Suppressor macrophage treated with lipopolysaccharide for 1 hour (primary cell): ENCODE data around the gene SGSM2.

Source experiments
- DNase-seq, 3 donors: peaks; one replicate each; pipeline ENCODE4 v3.0.0-alpha.2; 2020 to 2022

SGSM2 gene

GRCh38 chr17:2337544-2338314 lies 428 bp downstream of the SGSM2 start:
- DNase-seq = peak; percentile 63 to 83 (median 69)

GRCh38 chr17:2338315-2338657 lies 985 bp downstream of the SGSM2 start:
- DNase-seq = peak; percentile 29 to 41 (median 36)

- DNase-seq = no peak
Observed at GRCh38 chr17:2343421-2343820, 6.1 kb downstream of the SGSM2 start.

- no peak for DNase-seq
Observed at GRCh38 chr17:2344528-2344927, 7.2 kb downstream of the SGSM2 start.

- no peak for DNase-seq
Observed at GRCh38 chr17:2346475-2346874, 9.2 kb downstream of the SGSM2 start.

- no peak for DNase-seq
Observed at GRCh38 chr17:2347805-2348685, 10.7 kb downstream of the SGSM2 start.

- no peak for DNase-seq
Observed at GRCh38 chr17:2351269-2351668, 14.0 kb downstream of the SGSM2 start.

GRCh38 chr17:2354311-2354710 lies 17.0 kb downstream of the SGSM2 start:
- no peak for DNase-seq

GRCh38 chr17:2357237-2357636 lies 19.9 kb downstream of the SGSM2 start:
- DNase-seq = no peak

- DNase-seq = no peak
Observed at GRCh38 chr17:2357931-2358434, 20.7 kb downstream of the SGSM2 start.

- DNase-seq = no peak
Observed at GRCh38 chr17:2361010-2361760, 23.9 kb downstream of the SGSM2 start.

- no peak for DNase-seq
Observed at GRCh38 chr17:2362016-2362415, 24.7 kb downstream of the SGSM2 start.

GRCh38 chr17:2362416-2362815 lies 25.1 kb downstream of the SGSM2 start:
- no peak for DNase-seq

- DNase-seq = no peak
Observed at GRCh38 chr17:2362881-2363280, 25.6 kb downstream of the SGSM2 start.

GRCh38 chr17:2363318-2363717 lies 26.0 kb downstream of the SGSM2 start:
- DNase-seq = no peak

- no peak for DNase-seq
Observed at GRCh38 chr17:2363851-2364762, 26.8 kb downstream of the SGSM2 start.

GRCh38 chr17:2364763-2365116 lies 27.4 kb downstream of the SGSM2 start:
- no peak for DNase-seq

GRCh38 chr17:2365132-2365531 lies 27.8 kb downstream of the SGSM2 start:
- no peak for DNase-seq

GRCh38 chr17:2366747-2367494 lies 29.6 kb downstream of the SGSM2 start:
- no peak for DNase-seq

- DNase-seq = no peak
Observed at GRCh38 chr17:2368359-2368758, 31.1 kb downstream of the SGSM2 start.

GRCh38 chr17:2369039-2369438 lies 31.7 kb downstream of the SGSM2 start:
- no peak for DNase-seq
